Astrocyte (in vitro differentiated cells and primary cell): ENCODE measurements around the gene FAT1. TPM values are rescaled to one million over a fixed set of nuclear protein-coding genes. Genes with fewer than 3 reads are reported as not detected.

Source experiments
- DNase-seq: peaks from one replicate; pipeline ENCODE4 v3.0.0-alpha.2; 2010; ENCODE audit warnings: low read depth
- FAIRE-seq: peaks from 2 replicates; lab custom pipeline; 2011; peaks lifted over from hg19 to GRCh38; lab: Jason Lieb, UNC
- H2AFZ ChIP-seq: 2 replicates; pipeline ENCODE4 v1.6.0; 2012; ENCODE audit warnings: low read depth, low read length, inconsistent platforms
- H3K27ac ChIP-seq: 2 replicates; pipeline ENCODE4 v1.5.1; 2011; ENCODE audit warnings: low read depth, low read length, inconsistent platforms
- H3K27me3 ChIP-seq: 2 replicates; pipeline ENCODE4 v1.6.0; 2011; ENCODE audit warnings: low read length, inconsistent platforms; ENCODE audit not compliant: insufficient read depth
- H3K36me3 ChIP-seq: 2 replicates; pipeline ENCODE4 v1.5.1; 2011; ENCODE audit warnings: low read length, inconsistent platforms; ENCODE audit not compliant: insufficient read depth
- H3K4me1 ChIP-seq: 2 replicates; pipeline ENCODE4 v1.5.1; 2011; ENCODE audit warnings: low read length, inconsistent platforms; ENCODE audit not compliant: insufficient read depth
- H3K4me2 ChIP-seq: 2 replicates; pipeline ENCODE4 v1.6.0; 2012; ENCODE audit warnings: low read length, inconsistent platforms
- H3K4me3 ChIP-seq: 2 replicates; pipeline ENCODE4 v1.5.1; 2011; ENCODE audit warnings: low read depth, mild to moderate bottlenecking, low read length, inconsistent platforms; ENCODE audit not compliant: insufficient read depth
- H3K79me2 ChIP-seq: 2 replicates; pipeline ENCODE4 v1.6.0; 2012; ENCODE audit warnings: mild to moderate bottlenecking, low read length, inconsistent platforms; ENCODE audit not compliant: insufficient read depth
- H3K9ac ChIP-seq: 2 replicates; pipeline ENCODE4 v1.6.0; 2012; ENCODE audit warnings: mild to moderate bottlenecking, low read length, inconsistent platforms
- H3K9me3 ChIP-seq: 2 replicates; pipeline ENCODE4 v1.5.1; 2012; ENCODE audit warnings: low read depth, mild to moderate bottlenecking, low read length, inconsistent platforms; ENCODE audit not compliant: insufficient read depth
- H4K20me1 ChIP-seq: 2 replicates; pipeline ENCODE4 v1.6.0; 2012; ENCODE audit warnings: low read length, inconsistent platforms; ENCODE audit not compliant: insufficient read depth
- H3K27ac Mint-ChIP-seq: one replicate; pipeline ENCODE4 v1.8.0; 2021; ENCODE audit warnings: mild to moderate bottlenecking, mixed read lengths; ENCODE audit not compliant: unreplicated experiment
- H3K27me3 Mint-ChIP-seq: one replicate; pipeline ENCODE4 v1.8.0; 2021; ENCODE audit warnings: low read depth, mixed read lengths; ENCODE audit not compliant: unreplicated experiment
- H3K36me3 Mint-ChIP-seq: one replicate; pipeline ENCODE4 v1.8.0; 2021; ENCODE audit warnings: low read depth, mixed read lengths; ENCODE audit not compliant: unreplicated experiment
- H3K4me1 Mint-ChIP-seq: one replicate; pipeline ENCODE4 v1.8.0; 2021; ENCODE audit warnings: low read depth, mixed read lengths; ENCODE audit not compliant: unreplicated experiment
- H3K4me3 Mint-ChIP-seq: one replicate; pipeline ENCODE4 v1.8.0; 2021; ENCODE audit warnings: mild to moderate bottlenecking, moderate library complexity, mixed read lengths; ENCODE audit not compliant: unreplicated experiment
- H3K9me3 Mint-ChIP-seq: one replicate; pipeline ENCODE4 v1.8.0; 2021; ENCODE audit warnings: mild to moderate bottlenecking, mixed read lengths; ENCODE audit not compliant: unreplicated experiment
- EZH2 ChIP-seq: IDR thresholded peaks from 2 replicates; pipeline ENCODE4 v1.6.1; 2012; ENCODE audit warnings: mild to moderate bottlenecking, low read length, inconsistent platforms; ENCODE audit not compliant: insufficient read depth
- total RNA-seq: library from RNA; stranded (reverse); gene quantifications from 2 replicates; pipeline ENCODE4 v1.2.1, GENCODE V29; 2021
- TF ChIP-seq, protein P1 (sequence below): IDR thresholded peaks from 2 replicates; pipeline ENCODE4 v1.5.1; 2011; ENCODE audit warnings: low read depth, mild to moderate bottlenecking, inconsistent platforms, low read length, moderate library complexity; ENCODE audit not compliant: insufficient read depth

Gene FAT1
- total RNA-seq, 1 donor from 2014 or later: 590 TPM

DNA sequence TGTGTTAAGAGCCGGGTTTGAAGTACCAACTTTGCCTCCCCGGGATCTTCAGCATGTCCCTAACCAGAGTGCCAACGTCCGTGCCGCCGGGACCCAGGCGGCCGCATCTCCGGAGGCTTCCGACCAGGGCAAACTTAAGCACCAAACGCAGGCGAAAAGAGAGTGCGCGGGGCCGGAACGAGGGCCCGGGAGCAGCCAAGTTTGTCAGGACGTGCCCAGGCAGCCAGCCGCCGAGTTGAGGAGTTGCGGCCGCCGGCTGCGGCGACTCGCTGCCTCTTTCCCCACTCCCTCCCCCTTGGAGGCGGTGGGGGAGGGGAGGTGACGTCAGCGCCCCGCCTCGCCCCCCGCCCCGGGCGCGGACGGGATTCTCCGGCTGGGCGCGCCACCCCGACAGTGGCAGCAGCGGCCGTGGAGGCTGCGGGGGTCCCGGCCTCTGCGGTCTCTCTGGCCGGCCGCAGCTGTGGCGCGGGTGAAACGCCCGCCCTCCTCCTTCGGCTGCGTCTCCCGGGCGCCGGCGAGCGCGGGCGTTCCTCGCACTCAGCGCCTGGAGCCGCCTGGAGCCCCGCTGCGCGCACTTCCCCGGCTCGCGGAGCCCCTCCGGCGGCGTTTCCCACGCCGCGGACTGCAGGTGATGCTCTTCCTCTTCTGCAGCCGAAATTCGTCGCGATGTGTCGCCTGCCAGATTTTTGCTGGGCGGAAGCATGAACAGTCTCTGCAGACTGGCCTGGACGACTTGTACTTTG is 2.9 kb upstream of the FAT1 start:
- TF ChIP-seq, protein P1, sequence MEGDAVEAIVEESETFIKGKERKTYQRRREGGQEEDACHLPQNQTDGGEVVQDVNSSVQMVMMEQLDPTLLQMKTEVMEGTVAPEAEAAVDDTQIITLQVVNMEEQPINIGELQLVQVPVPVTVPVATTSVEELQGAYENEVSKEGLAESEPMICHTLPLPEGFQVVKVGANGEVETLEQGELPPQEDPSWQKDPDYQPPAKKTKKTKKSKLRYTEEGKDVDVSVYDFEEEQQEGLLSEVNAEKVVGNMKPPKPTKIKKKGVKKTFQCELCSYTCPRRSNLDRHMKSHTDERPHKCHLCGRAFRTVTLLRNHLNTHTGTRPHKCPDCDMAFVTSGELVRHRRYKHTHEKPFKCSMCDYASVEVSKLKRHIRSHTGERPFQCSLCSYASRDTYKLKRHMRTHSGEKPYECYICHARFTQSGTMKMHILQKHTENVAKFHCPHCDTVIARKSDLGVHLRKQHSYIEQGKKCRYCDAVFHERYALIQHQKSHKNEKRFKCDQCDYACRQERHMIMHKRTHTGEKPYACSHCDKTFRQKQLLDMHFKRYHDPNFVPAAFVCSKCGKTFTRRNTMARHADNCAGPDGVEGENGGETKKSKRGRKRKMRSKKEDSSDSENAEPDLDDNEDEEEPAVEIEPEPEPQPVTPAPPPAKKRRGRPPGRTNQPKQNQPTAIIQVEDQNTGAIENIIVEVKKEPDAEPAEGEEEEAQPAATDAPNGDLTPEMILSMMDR: no peak
- TF ChIP-seq EZH2: no peak
- H3K27me3 ChIP-seq: no peaks in the 10 kb centered on the region
- FAIRE-seq (no peak), DNase-seq (peak; percentile 71)
- H3K36me3 ChIP-seq: no peaks in the 10 kb centered on the region
- no peaks in the 10 kb centered on the region for H3K27me3 Mint-ChIP-seq
- H3K9ac ChIP-seq: peak overlapping the region; percentile 99
- H3K4me2 ChIP-seq: peak overlapping the region; percentile 92
- H3K79me2 ChIP-seq: peaks cover 49% of the 10 kb centered on the region
- H4K20me1 ChIP-seq: peaks cover 28% of the 10 kb centered on the region
- peak overlapping the region; percentile 64 for H2AFZ ChIP-seq
- peak overlapping the region; percentile 97 for H3K27ac ChIP-seq
- H3K4me3 Mint-ChIP-seq: peak overlapping the region; percentile 100
- H3K36me3 Mint-ChIP-seq: peaks cover 11% of the 10 kb centered on the region
- peaks cover 21% of the 10 kb centered on the region for H3K4me1 ChIP-seq
- peak overlapping the region; percentile 100 for H3K4me3 ChIP-seq
- peaks cover 2% of the 10 kb centered on the region for H3K9me3 Mint-ChIP-seq
- H3K27ac Mint-ChIP-seq: peak overlapping the region; percentile 98
- no peaks in the 10 kb centered on the region for H3K9me3 ChIP-seq
- peaks cover 17% of the 10 kb centered on the region for H3K4me1 Mint-ChIP-seq

DNA sequence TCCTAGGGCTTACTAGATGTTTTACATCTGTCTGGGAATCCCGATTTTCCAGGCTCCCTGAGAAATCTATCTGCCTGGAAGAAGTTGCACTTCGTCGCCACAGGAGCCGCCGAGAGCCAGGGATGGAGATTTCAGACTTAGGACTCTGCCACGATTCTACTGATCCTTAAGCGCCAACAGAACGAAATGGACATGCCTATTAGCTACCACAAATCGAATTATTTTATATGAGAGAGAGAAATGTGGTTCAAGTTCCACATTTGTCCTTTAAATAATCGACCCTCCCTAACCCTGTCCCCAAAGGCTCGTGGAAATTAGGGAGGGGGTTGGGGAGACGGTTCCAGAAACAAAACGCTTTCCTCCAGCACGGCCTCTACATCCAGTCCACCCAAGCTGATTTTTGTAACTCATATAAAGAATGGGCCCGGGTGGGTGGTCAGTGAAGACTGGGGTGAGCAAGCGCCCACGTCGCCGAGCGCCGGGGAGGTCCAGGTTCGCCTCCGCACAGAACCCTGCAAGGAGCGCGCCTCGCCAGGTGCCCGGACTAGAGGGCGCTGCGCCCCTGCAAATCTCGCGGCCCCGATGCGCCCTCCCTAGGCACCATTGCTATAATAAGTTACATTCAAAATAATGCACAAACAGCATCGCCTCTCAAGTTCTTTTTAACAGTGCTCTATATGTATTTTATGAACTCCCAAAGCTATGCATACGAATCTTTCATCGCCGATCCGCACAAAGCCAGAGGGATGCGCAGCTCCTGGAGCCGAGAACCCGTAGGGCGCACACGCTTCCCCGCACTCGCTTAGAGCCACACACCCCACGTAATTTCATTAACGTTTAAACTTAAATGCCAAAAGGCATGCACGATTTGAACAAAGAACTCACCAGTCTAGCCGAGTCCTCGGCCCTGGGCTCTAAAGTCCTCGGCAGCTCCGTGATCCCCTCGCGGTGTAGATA is 2.1 kb upstream of the FAT1 start:
- H3K9me3 Mint-ChIP-seq: peaks cover 2% of the 10 kb centered on the region
- FAIRE-seq: no peak
- H3K36me3 ChIP-seq: no peaks in the 10 kb centered on the region

More for the DNA sequence above, 2.1 kb upstream of the FAT1 start:
- Mint-ChIP-seq H3K27me3 (no peaks in the 10 kb centered on the region), H3K4me1 (peaks cover 21% of the 10 kb centered on the region), H3K4me3 (peak overlapping the region; percentile 100), H3K36me3 (peaks cover 11% of the 10 kb centered on the region), H3K27ac (peak overlapping the region; percentile 98)
- Histone ChIP-seq H3K27ac (peak overlapping the region; percentile 97), H3K9me3 (no peaks in the 10 kb centered on the region), H3K4me2 (peak overlapping the region; percentile 92), H3K9ac (peak overlapping the region; percentile 99), H4K20me1 (peaks cover 36% of the 10 kb centered on the region), H2AFZ (peak overlapping the region; percentile 64), H3K79me2 (peaks cover 57% of the 10 kb centered on the region), H3K27me3 (no peaks in the 10 kb centered on the region), H3K4me1 (peaks cover 21% of the 10 kb centered on the region), H3K4me3 (peak overlapping the region; percentile 100)
- DNase-seq: peak; percentile 80
- TF ChIP-seq, protein P1: peak; percentile 55
- no peak for TF ChIP-seq EZH2
